GM06990 (cell line): ENCODE data around the gene TCF4.

ENCODE experiments used
- DNase-seq: peaks from one replicate; pipeline ENCODE4 v3.0.0-alpha.2; 2011; ENCODE audit not compliant: insufficient read length; ENCODE audit errors: extremely low read depth
- H3K27me3 ChIP-seq: replicated peaks from 2 replicates; pipeline ENCODE4 v1.6.0; 2011; ENCODE audit warnings: low read length; ENCODE audit not compliant: control insufficient read depth, insufficient read depth
- H3K36me3 ChIP-seq: 2 replicates; pipeline ENCODE4 v1.5.1; 2011; ENCODE audit warnings: low read length; ENCODE audit not compliant: control insufficient read depth, insufficient read depth
- H3K4me3 ChIP-seq: replicated peaks from 2 replicates; pipeline ENCODE4 v1.5.1; 2011; ENCODE audit warnings: low read depth, mild to moderate bottlenecking, control low read depth, low read length
- CTCF ChIP-seq: IDR thresholded peaks from 2 replicates; pipeline ENCODE4 v1.5.1; 2011; ENCODE audit warnings: low read length, control low read depth, mild to moderate bottlenecking, inconsistent platforms; ENCODE audit not compliant: insufficient read depth, poor library complexity, severe bottlenecking

TCF4 gene

GRCh38 chr18:55607773-55608172 lies 19.8 kb upstream of the TCF4 start:
- no peak for DNase-seq
- Histone ChIP-seq H3K4me3 (no peak overlapping the region), H3K36me3 (no peaks in the 10 kb centered on the region), H3K27me3 (no peaks in the 10 kb centered on the region)
- TF ChIP-seq CTCF = no peak

- Histone ChIP-seq H3K27me3 (no peaks in the 10 kb centered on the region), H3K36me3 (no peaks in the 10 kb centered on the region), H3K4me3 (no peak overlapping the region)
- TF ChIP-seq CTCF = no peak
- DNase-seq = no peak
Measured at GRCh38 chr18:55605733-55606338, 17.8 kb upstream of the TCF4 start.

- Histone ChIP-seq H3K27me3 (no peaks in the 10 kb centered on the region), H3K4me3 (no peak overlapping the region), H3K36me3 (no peaks in the 10 kb centered on the region)
- DNase-seq = no peak
- TF ChIP-seq CTCF = no peak
Measured at GRCh38 chr18:55603775-55604174, 15.8 kb upstream of the TCF4 start.

- no peak overlapping the region for H3K4me3 ChIP-seq
- no peak for DNase-seq
- no peaks in the 10 kb centered on the region for H3K27me3 ChIP-seq
- H3K36me3 ChIP-seq = no peaks in the 10 kb centered on the region
- no peak for TF ChIP-seq CTCF
Measured at GRCh38 chr18:55593888-55594287, 5.9 kb upstream of the TCF4 start.

GRCh38 chr18:55592572-55592971 lies 4.6 kb upstream of the TCF4 start:
- no peak for TF ChIP-seq CTCF
- H3K27me3 ChIP-seq = no peaks in the 10 kb centered on the region
- no peak overlapping the region for H3K4me3 ChIP-seq
- no peaks in the 10 kb centered on the region for H3K36me3 ChIP-seq
- DNase-seq = no peak

GRCh38 chr18:55592106-55592505 lies 4.1 kb upstream of the TCF4 start:
- Histone ChIP-seq H3K36me3 (no peaks in the 10 kb centered on the region), H3K27me3 (no peaks in the 10 kb centered on the region), H3K4me3 (no peak overlapping the region)
- no peak for DNase-seq
- no peak for TF ChIP-seq CTCF
